Activated CD8-positive, alpha-beta T cell treated with anti-CD3 and anti-CD28 coated beads for 36 hours (primary cell): Measurements from ENCODE around the gene SIGLEC9. TPM values are rescaled to one million over a fixed set of nuclear protein-coding genes. Genes with fewer than 3 reads are reported as not detected.

Experiments
- ATAC-seq: fragments of 200-7000 bp; cut with Tn5 transposase; one replicate; pipeline ENCODE4 v1.10.0; 2021; ENCODE audit warnings: mild to moderate bottlenecking, moderate library complexity
- CTCF ChIA-PET: fragments of 350-600 bp; sonication (Branson Sonifier 250); formaldehyde crosslinking; loops from one replicate; lab custom pipeline; 2021; ENCODE audit warnings: antibody characterized with exemption; lab: Charles Lee
- POLR2A ChIA-PET: fragments of 350-600 bp; sonication (Branson Sonifier 250); formaldehyde crosslinking; loops from one replicate; lab custom pipeline; 2021; ENCODE audit warnings: antibody characterized with exemption; lab: Charles Lee
- DNase-seq: peaks from one replicate; pipeline ENCODE4 v3.0.0-alpha.2; 2020
- H3K27ac Mint-ChIP-seq: one replicate; pipeline ENCODE4 v1.8.0; 2021; ENCODE audit warnings: mild to moderate bottlenecking, mixed read lengths
- H3K27me3 Mint-ChIP-seq: one replicate; pipeline ENCODE4 v1.8.0; 2021; ENCODE audit warnings: mixed read lengths
- H3K36me3 Mint-ChIP-seq: one replicate; pipeline ENCODE4 v1.8.0; 2021; ENCODE audit warnings: low read depth, mixed read lengths
- H3K4me1 Mint-ChIP-seq: one replicate; pipeline ENCODE4 v1.8.0; 2021; ENCODE audit warnings: low read depth, mixed read lengths
- H3K4me3 Mint-ChIP-seq: one replicate; pipeline ENCODE4 v1.8.0; 2021; ENCODE audit warnings: mild to moderate bottlenecking, moderate library complexity, mixed read lengths
- H3K9me3 Mint-ChIP-seq: one replicate; pipeline ENCODE4 v1.8.0; 2021; ENCODE audit warnings: mixed read lengths
- intact Hi-C: fragments of 100-400 bp; cut with micrococcal nuclease; formaldehyde crosslinking; loops from one replicate; pipeline ENCODE4 v1.10.0; 2022
- total RNA-seq, 2 experiments: library from RNA; stranded (reverse); gene quantifications; one replicate each; pipeline ENCODE4 v1.2.3, GENCODE V29; 2021
- TF ChIP-seq, protein P1 (sequence below): fragments of 200-600 bp; IDR thresholded peaks from one replicate; pipeline ENCODE4 v1.8.0; 2022; ENCODE audit warnings: antibody characterized with exemption, mild to moderate bottlenecking

Gene SIGLEC9
- total RNA-seq, 2 experiments from 2014 or later = 0.40 to 0.65 TPM

DNA sequence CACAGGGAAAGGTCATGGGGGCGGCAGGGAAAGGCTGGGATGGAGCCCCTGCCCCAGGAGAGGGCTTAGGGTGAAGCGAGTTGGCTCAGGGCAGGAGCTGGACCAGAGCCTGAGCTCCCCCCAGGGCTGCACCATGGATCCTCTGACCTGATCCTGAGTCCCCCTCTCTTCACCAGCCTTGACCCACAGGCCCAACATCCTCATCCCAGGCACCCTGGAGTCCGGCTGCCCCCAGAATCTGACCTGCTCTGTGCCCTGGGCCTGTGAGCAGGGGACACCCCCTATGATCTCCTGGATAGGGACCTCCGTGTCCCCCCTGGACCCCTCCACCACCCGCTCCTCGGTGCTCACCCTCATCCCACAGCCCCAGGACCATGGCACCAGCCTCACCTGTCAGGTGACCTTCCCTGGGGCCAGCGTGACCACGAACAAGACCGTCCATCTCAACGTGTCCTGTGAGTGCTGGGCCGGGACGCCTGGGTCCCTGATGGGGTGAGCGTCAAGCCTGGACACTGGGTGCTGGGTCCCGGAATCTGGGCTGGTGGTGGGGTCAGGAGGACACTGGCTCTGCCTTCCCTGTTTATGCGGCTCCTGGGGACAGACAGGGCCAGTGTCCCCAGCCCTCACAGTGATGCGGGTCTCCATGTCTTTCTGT lies 842 bp downstream of the SIGLEC9 start:
- no peaks in the 10 kb centered on the region for H3K9me3 Mint-ChIP-seq
- ATAC-seq (no peak), DNase-seq (no peak)
- ChIA-PET POLR2A (interaction anchor here (1.2 kb wide), 1 partner anchor 29 kb away, joined by 3 read pairs; no protein-coding TSS in a partner anchor), CTCF (interaction anchor here (1.3 kb wide), 1 partner anchor 134 kb away, joined by 4 read pairs; no protein-coding TSS in a partner anchor)
- H3K27ac Mint-ChIP-seq = peak overlapping the region; percentile 88
- peaks cover 2% of the 10 kb centered on the region for H3K36me3 Mint-ChIP-seq
- TF ChIP-seq, protein P1, sequence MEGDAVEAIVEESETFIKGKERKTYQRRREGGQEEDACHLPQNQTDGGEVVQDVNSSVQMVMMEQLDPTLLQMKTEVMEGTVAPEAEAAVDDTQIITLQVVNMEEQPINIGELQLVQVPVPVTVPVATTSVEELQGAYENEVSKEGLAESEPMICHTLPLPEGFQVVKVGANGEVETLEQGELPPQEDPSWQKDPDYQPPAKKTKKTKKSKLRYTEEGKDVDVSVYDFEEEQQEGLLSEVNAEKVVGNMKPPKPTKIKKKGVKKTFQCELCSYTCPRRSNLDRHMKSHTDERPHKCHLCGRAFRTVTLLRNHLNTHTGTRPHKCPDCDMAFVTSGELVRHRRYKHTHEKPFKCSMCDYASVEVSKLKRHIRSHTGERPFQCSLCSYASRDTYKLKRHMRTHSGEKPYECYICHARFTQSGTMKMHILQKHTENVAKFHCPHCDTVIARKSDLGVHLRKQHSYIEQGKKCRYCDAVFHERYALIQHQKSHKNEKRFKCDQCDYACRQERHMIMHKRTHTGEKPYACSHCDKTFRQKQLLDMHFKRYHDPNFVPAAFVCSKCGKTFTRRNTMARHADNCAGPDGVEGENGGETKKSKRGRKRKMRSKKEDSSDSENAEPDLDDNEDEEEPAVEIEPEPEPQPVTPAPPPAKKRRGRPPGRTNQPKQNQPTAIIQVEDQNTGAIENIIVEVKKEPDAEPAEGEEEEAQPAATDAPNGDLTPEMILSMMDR = no peak
- H3K4me1 Mint-ChIP-seq = peaks cover 78% of the 10 kb centered on the region
- H3K4me3 Mint-ChIP-seq = no peak overlapping the region
- intact Hi-C loops = no loop called here
- no peaks in the 10 kb centered on the region for H3K27me3 Mint-ChIP-seq

DNA sequence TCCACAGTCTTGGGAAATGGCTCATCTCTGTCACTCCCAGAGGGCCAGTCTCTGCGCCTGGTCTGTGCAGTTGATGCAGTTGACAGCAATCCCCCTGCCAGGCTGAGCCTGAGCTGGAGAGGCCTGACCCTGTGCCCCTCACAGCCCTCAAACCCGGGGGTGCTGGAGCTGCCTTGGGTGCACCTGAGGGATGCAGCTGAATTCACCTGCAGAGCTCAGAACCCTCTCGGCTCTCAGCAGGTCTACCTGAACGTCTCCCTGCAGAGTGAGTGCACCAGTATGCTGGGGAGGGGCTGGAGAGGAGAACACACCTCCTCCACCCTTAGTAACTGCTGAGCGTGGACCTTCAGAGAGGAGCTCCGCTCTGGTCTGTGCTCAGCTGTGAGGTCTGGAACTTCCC lies 2.3 kb downstream of the SIGLEC9 start:
- POLR2A ChIA-PET = no interaction called here
- Mint-ChIP-seq H3K36me3 (peaks cover 2% of the 10 kb centered on the region), H3K4me1 (peaks cover 80% of the 10 kb centered on the region), H3K4me3 (no peak overlapping the region), H3K27me3 (no peaks in the 10 kb centered on the region), H3K9me3 (no peaks in the 10 kb centered on the region), H3K27ac (no peak overlapping the region)
- CTCF ChIA-PET = interaction anchor here (1.8 to 1.9 kb wide), 2 partner anchors 12 to 30 kb away, joined by 6 to 9 read pairs; no protein-coding TSS in a partner anchor
- DNase-seq (no peak), ATAC-seq (no peak)
- TF ChIP-seq, protein P1 = no peak
- intact Hi-C loops = no loop called here

DNA sequence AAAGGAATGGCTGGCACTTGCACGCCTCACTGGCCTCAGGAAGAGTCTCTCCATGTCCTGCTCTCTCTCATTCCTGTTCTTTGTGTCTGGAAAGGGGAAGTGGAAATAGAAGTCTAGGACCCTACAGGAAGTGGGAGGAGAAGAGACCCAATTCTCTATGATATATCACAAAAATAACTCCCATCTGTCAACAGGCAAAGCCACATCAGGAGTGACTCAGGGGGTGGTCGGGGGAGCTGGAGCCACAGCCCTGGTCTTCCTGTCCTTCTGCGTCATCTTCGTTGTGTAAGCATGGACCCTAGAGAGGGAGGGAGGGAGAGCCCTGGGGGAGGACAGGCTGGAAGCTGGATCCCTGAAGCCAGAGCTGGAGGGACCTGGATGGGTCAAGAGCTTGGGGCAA lies 3.0 kb downstream of the SIGLEC9 start:
- intact Hi-C loops = no loop called here
- no peak overlapping the region for H3K4me3 Mint-ChIP-seq
- ChIA-PET CTCF (interaction anchor here (1.8 to 1.9 kb wide), 2 partner anchors 13 to 31 kb away, joined by 6 to 9 read pairs; no protein-coding TSS in a partner anchor), POLR2A (interaction anchor here (1.1 kb wide), 1 partner anchor 13 kb away, joined by 4 read pairs; no protein-coding TSS in a partner anchor)
- peak overlapping the region; percentile 49 for H3K27ac Mint-ChIP-seq
- H3K27me3 Mint-ChIP-seq = no peaks in the 10 kb centered on the region
- H3K36me3 Mint-ChIP-seq = peaks cover 2% of the 10 kb centered on the region
- TF ChIP-seq, protein P1 = no peak
- ATAC-seq = peak; percentile 27
- DNase-seq = peak; percentile 53
- H3K4me1 Mint-ChIP-seq = peaks cover 81% of the 10 kb centered on the region
- H3K9me3 Mint-ChIP-seq = no peaks in the 10 kb centered on the region

DNA sequence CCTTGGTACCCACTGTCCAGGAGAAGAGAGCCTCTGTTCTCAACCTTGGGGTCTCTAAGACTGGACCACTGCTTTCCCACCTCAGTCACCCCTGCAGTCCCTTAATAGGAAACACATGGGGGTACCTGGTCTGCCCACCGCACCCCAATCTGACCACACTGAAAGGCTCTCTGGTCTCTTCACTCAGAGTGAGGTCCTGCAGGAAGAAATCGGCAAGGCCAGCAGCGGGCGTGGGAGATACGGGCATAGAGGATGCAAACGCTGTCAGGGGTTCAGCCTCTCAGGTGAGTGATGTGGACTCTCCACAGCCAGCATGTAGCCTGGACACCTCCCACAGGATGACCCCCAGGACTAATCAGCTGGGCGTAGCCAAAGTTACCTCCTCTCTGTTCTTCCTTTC lies 3.5 kb downstream of the SIGLEC9 start:
- H3K27ac Mint-ChIP-seq = no peak overlapping the region
- no peaks in the 10 kb centered on the region for H3K9me3 Mint-ChIP-seq
- POLR2A ChIA-PET = interaction anchor here (1.1 kb wide), 1 partner anchor 13 kb away, joined by 4 read pairs; no protein-coding TSS in a partner anchor
- TF ChIP-seq, protein P1 = no peak
- H3K36me3 Mint-ChIP-seq = peaks cover 2% of the 10 kb centered on the region
- H3K27me3 Mint-ChIP-seq = no peaks in the 10 kb centered on the region
- ATAC-seq (no peak), DNase-seq (no peak)
- intact Hi-C loops = no loop called here
- H3K4me3 Mint-ChIP-seq = no peak overlapping the region
- CTCF ChIA-PET = interaction anchor here (0.9 to 1.9 kb wide), 5 partner anchors 8 to 107 kb away, joined by 3 to 9 read pairs (median 4); no protein-coding TSS in a partner anchor
- H3K4me1 Mint-ChIP-seq = peaks cover 76% of the 10 kb centered on the region

DNA sequence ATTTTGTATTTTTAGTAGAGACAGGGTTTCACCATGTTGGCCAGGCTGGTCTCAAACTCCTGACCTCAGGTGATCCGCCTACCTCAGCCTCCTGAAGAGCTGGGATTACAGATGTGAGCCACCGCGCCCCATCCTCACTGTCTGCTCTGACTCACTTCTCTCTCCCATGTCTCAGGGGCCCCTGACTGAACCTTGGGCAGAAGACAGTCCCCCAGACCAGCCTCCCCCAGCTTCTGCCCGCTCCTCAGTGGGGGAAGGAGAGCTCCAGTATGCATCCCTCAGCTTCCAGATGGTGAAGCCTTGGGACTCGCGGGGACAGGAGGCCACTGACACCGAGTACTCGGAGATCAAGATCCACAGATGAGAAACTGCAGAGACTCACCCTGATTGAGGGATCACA lies 5.0 kb downstream of the SIGLEC9 start:
- Mint-ChIP-seq H3K4me3 (no peak overlapping the region), H3K27me3 (no peaks in the 10 kb centered on the region), H3K27ac (no peak overlapping the region), H3K9me3 (no peaks in the 10 kb centered on the region), H3K36me3 (no peaks in the 10 kb centered on the region), H3K4me1 (peaks cover 62% of the 10 kb centered on the region)
- ChIA-PET CTCF (interaction anchor here (1.1 to 1.5 kb wide), 3 partner anchors 29 to 208 kb away, joined by 3 read pairs; no protein-coding TSS in a partner anchor), POLR2A (no interaction called here)
- TF ChIP-seq, protein P1 = no peak
- intact Hi-C loops = no loop called here
- ATAC-seq (no peak), DNase-seq (no peak)
